NCI-H460 (cell line): ENCODE results near the gene ACER3. TPM values are rescaled to one million over a fixed set of nuclear protein-coding genes. Genes with fewer than 3 reads are reported as not detected.
A peak's percentile ranks its signal among the peaks of the same experiment; 100 is the strongest.

Source experiments
- DNase-seq: peaks from one replicate; pipeline ENCODE4 v3.0.0-alpha.2; 2016; ENCODE audit warnings: low read depth; ENCODE audit errors: extremely low read depth
- total RNA-seq: library from RNA; depleted of rRNA; stranded (reverse); fragments of >200 nt; shearing (Covaris generic); gene quantifications from 2 replicates; pipeline ENCODE4 v1.2.3, GENCODE V29; 2014; rRNA removed

The ACER3 gene
- total RNA-seq, 1 experiment from 2014 or later = 14.6 TPM

DNA sequence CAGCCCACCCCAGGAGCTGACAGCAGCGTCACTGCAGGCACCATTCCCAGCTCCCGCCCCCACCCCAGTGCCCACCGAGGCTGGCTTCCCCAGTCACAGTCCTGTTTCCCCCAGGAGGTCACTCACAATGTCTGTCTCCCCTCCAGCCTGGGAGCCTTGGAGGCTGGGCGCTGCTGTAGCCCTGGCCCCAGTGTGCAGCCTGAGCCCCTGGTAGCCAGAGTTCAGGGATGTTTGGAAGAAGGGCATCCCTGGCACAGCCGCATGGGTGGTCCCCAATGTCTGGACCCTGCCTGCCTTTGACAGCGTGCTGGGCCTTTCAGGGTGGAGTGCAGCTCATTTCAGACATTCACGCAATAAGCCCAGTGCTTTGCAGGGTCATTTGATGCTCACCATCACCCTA, 210.4 kb downstream of the ACER3 start:
- DNase-seq = no peak

DNA sequence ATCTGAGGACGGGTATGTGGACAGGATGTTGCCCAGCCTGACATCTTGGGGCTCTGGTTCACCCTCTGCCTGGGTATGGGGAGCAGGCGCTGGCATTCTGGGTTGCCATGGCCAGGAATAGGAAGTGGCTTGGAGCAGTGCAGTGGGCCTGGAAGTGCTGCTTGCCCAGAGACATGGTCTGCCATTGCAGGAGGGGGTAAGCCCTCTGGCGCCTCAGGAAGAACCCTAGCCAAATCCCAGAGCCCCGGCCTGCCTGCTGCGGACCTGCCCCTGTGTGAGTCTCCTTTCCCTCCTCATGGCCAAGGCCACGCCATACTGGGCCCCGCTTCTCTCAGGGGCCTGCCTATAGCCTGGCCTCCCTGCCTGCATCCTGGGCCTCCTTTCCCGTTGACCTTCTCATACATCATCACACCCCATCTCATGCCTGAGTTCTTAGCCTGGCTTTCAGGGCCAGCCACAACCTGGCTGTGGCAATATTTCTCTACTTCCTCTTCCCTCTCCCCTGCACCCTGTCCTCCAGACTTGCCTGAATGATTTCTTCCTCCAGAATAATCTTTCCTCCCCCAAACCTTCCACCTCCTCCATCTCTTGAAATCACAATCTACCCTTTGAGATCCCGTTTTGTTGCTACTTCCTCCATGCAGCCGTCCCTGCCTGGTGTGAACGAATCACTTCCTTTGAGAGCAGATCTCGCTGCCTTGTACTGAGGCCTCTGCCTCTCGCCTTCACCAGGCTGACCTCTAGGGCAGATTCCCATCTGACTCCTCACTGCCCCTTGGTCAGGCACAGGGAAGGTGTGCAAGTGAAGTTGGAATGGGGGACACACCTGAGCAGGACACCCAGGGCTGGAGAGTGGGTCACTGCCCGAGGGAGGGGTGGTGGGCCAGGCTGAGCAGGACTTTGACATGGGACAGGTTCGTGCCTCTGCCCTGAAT, 211.2 kb downstream of the ACER3 start:
- no peak for DNase-seq

DNA sequence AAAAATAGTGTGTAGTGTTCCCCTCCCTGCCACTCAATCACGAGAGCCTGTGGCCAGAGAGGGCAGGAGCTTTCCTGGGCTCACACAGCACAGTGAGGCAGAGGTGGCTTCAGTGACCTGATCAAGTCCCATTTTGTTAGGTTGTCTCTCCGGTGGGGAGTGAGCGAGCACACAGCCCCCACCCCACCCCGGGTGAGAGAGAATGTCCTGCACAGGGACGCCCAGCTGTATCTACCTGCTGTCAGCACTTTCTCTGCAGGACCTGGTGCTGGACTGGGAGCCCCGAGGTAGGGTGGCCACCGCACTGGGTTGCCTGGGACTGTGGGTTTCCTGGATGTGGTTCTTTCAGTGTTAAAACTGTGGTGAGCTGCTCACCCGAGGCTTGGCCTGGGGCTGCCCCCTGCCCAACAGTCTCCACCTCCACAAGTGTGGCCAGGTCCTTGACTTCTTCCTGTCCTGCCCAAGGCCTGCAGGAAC, 212.2 kb downstream of the ACER3 start:
- no peak for DNase-seq

DNA sequence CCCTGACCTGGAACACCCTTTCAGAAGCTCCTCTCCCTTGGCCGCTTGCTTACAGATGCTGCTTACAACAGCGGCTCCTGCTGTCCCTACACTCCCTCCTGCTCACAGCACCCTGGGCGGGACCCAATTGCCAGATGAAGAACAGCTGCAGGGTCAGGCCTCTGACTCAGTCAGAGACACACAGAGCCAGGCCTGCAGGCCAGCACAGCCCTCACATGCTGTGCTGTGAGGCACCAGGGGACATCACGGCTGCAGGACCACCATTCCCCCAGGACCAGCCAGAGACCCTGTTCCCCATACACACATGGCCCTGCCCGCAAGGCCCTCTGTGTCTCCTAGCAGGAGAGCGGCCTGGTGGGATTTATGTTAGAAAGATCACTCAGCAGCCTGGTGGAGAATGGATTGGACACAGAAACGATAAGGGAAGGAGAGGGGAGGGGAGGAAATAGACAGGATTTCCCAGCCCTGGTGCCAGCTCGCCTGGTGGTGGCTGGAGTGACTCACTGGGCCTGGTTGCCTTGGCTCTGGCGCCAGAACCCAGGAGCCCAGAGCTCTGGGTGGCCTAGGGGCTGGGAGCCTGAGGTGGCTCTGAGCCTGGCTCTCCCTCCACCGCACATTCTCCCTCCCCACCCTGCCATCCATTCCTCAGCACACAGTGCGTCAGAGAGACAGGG, 212.7 kb downstream of the ACER3 start:
- peak; percentile 44 for DNase-seq

DNA sequence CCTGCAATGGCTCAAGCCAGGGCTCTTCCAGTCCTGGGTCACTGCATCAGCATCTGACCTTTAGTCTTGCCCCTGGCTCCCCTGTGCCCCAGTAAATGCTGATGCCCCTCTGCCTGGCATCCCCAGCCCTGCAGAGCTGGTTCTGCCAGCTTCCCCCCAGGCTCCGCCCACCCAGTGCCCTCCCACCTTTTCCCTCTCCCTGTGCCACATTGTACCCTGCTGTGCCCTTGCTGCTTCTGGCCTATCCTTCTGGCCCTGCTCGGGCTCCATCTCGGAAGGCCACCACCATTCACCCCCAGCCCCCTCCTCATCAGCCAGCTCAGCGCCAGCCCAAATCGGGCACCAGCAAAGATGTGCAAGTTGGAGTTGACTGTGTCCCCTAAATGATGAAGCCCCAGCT, 213.5 kb downstream of the ACER3 start:
- no peak for DNase-seq

DNA sequence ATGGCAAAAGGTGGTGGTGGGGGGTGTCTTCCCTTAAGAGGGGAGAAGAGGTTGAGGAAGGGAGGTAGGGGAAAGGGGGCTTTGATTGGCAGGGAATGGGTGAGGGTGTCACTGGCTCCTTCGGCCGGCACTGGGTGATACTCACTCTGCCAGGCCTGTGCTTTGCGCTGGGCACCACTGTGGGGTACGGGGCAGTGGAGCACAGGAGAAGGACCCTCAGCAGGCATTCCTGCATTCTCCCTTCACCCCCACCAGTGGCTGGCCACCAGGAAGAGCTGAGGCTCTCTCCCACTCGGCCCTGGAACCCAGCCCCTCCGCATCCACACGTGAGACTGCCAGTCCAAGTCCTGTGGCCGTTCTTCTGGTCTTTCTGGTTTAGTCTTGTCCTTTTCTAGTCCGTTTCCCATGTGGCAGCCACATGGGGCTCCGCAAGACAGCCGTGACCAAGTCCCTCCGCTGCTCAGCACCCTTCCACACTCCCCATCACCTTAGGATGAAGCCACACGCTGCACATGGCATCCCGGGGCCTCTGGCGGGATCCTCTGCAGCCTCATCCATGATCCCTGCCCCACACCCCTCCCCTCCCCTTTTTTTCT, 214.0 kb downstream of the ACER3 start:
- no peak for DNase-seq

DNA sequence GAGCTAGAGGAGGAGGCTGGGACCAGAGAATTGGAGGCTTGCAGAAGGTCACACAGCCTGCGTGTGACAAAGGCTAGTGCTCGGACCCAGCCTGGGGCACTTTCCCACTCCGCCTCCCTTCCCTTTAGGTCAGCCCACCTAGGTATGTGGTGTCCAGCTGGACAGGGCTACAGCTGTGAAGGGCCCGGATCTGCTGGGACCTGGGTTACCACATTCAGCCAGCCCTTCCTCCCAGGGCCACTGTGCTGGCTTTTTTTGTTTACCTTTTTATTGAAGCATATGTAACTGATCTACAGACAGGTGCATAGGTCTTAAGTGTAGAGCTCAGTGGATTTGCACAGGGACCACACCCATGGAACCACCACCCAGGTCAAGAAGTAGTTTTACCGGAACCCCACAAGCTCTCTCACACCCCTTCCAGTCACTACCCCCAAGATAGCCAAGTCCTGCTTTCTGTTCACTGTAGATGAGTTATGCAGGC, 214.7 kb downstream of the ACER3 start:
- no peak for DNase-seq

Other genes starting within 250 kb of the ACER3 start
- 0.05 TPM in 1 of 2 replicates, not detected in the other for gene LRRC32, start 190.2 kb upstream of the ACER3 start, total RNA-seq
- gene TSKU, start 77.6 kb upstream of the ACER3 start, total RNA-seq = 92.3 and 103 TPM in 2 replicates
- gene B3GNT6, start 173.5 kb downstream of the ACER3 start, total RNA-seq = not detected in 2 replicates
- 0.58 and 0.99 TPM in 2 replicates for gene CAPN5, start 206.1 kb downstream of the ACER3 start, total RNA-seq
- gene OMP, start 241.9 kb downstream of the ACER3 start, total RNA-seq = not detected in 2 replicates